Stromal cell of bone marrow (primary cell): ENCODE results near the gene ZNF525.
A peak's percentile ranks its signal among the peaks of the same experiment; 100 is the strongest.
"Not testable (repeated sequence)": the region's sequence is repeated elsewhere in the genome, so short reads cannot be mapped to it uniquely, and the experiment has no call there.

Experiments
- DNase-seq: peaks from one replicate; pipeline ENCODE4 v3.0.0-alpha.2; 2012; ENCODE audit warnings: low read depth

Gene ZNF525

DNA sequence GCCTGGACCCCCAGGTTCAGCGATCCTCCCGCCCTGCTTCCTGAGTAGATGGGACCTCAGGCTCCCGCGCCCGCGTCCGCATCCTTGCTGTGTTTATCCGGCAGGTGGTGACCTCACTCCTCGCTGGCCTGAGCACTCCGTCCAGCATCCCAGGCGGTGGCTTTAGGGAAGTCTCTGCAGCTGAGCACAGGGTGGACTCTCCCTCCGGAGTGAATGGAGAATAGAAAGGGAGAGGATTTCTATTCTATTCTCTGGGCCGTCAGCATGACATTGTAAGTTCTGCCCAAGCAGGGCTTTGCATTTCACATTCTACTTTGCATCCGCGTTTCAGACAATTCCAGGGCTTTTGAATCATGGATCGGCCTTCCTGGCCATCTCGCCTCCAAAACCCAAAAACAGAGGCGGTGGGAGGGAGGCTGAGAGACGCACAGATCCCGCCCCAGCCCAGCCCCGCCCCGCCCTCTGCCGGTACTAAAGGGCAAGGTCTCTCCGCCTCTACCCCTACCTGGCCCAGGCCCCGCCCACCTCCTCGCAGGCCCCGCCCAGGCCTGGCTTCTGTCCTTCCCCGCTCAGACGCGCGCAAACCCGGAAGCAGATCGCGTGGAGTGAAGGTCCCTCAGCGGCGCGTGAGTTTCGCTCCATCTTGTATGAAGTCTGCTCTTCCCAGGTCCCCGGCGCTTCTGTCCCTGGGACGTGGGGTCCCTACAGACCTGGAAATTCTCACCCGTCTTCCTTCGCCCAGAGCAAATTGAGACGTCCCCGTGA, at the start of gene ZNF525:
Gene ZNF525, plus strand, starts transcription at position 572 of the 765 bp plus-strand sequence. CDS start 6,577 bp downstream, outside the sequence.
- peak; percentile 54 for DNase-seq

DNA sequence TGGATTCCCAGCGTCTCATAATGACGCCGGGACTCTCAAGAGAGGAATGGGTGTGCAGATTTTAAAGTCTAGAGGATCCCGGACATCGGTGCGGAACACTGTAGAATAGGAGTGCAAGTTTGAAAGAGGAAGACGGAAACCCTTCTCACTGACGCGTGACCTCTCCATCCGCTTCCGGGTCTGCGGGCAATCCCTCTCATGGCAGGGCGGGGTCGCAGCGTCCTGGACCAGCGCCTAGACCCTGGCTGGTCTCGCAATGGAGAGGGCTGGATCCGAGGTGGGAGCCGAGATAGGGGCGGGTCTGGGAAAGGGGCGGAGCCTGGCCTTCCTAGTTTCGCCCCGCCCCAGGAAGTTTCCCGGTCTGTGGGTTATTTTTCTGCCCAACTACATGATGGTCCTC, 36.5 kb upstream of the ZNF525 start:
- peak; percentile 10 for DNase-seq

DNA sequence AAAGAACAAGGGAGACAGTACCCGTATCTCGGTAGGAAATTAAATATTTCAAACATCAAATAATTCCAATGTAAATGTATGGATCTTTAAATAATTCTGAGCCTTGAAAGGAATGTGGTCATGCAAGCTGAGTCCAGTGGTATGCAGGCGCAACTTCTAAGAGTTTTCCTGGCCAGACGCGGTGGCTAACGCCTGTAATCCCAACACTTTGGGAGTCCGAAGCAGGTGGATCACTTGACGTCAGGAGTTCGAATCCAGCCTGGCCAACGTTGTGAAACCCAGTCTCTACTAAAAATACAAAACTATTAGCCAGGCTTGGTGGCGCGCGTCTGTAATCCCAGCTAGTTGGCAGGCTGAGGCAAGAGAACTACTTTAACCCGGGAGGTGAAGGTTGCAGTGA, 33.0 kb upstream of the ZNF525 start:
- DNase-seq, result no peak

DNA sequence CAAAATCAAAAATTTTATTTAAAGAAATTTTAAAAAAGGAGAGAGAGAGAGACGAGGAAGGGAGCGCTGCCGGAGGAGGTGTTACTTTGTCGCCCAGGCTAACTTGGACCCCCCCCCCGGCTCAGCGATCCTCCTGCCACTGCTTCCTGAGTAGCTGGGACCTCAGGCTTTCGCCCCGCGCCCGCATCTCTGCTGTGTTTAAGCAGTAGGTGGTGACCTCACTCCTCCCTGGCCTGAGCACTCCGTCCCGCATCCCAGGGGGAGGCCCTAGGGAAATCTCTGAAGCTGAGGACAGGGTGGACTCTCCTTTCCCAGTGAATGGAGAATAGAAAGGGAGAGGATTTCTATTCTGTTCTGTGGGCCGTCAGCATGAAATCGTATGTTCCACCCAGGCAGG, 32.4 kb upstream of the ZNF525 start:
- peak; percentile 11 for DNase-seq

DNA sequence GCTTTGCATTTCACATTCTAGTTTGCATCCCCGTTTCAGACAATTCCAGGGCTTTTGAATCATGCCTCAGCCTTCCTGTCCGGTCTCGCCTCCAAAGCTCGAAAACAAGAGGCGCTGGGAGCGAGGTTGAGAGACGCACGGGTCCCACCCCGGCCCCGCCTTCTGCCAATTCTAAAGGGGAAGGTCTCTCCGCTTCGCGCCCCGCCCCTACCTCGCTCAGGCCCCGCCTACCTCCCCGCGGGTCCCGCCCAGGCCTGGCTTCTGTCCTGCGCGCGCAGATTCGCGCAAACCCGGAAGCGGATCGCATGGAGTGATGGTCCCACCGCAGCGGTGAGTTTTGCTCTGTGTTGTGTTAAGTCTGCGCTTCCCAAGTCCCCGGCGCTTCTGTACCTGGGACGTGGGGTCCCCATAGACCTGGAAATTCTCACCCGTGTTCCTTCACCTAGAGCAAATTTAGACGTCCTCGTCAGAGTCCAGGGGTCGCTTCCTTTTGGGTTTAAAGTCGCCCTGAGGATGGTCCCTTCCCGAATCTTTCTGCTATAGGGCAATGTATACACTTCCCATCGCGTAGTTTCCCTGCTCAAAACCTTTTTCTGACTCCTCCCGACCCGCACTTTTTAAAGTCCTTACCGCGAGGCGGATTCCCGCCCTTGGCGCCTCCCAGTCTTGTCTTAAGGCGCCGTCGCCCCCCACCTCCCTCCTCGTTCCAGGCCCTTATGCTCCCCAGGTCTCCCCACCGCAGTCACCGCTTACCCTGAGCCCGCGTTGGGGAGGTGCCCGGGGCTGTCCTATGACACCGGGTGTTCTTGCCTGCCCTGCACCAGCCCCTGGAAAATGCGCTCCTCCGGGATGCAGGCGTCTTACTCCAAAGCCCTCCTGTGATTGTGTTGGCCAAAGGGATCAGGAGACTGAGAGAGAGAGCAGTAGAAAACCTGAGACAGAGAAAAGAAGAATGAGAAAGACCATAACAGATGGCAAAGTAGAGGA, 31.7 kb upstream of the ZNF525 start, which contains the start of gene ZNF845:
Gene ZNF845, plus strand, starts transcription at position 287 of the 987 bp plus-strand sequence. CDS start 7,559 bp downstream, outside the sequence.
- peak; percentile 89 for DNase-seq

DNA sequence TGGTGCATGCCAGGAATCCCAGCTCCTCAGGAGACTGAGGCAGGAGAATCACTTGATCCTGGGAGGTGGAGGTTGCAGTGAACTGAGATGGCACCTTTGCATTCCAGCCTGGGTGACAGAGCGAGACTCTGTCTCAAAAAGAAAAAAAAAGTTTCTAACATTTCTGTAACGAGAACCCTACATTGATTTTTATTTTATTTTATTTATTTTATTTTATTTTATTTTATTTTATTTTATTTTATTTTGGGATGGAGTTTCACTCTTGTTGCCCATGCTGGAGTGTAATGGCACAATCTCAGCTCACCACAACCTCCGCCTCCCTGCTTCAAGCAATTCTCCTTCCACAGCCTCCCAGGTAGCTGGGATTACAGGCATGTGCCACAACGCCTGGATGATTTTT, 21.1 kb upstream of the ZNF525 start:
- DNase-seq, result not testable (repeated sequence)

DNA sequence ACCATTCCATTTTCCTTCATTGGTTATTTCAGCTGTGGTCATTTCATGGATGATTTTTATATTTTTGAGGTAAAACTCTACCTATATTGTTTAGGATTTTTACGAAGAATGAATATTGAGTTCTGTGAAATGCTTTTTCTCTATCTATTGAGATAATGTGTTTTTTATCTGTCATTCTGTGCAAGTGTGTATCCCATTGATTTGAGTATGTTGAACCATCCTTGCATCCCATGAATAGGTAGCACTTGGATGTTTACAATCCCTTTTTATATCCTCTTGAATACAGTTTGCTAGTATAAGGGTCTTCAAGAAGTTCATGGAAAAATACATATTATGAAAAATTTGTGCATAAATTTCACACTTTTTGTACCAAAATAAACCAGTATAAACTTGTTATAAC, 9.8 kb upstream of the ZNF525 start:
- no peak for DNase-seq

DNA sequence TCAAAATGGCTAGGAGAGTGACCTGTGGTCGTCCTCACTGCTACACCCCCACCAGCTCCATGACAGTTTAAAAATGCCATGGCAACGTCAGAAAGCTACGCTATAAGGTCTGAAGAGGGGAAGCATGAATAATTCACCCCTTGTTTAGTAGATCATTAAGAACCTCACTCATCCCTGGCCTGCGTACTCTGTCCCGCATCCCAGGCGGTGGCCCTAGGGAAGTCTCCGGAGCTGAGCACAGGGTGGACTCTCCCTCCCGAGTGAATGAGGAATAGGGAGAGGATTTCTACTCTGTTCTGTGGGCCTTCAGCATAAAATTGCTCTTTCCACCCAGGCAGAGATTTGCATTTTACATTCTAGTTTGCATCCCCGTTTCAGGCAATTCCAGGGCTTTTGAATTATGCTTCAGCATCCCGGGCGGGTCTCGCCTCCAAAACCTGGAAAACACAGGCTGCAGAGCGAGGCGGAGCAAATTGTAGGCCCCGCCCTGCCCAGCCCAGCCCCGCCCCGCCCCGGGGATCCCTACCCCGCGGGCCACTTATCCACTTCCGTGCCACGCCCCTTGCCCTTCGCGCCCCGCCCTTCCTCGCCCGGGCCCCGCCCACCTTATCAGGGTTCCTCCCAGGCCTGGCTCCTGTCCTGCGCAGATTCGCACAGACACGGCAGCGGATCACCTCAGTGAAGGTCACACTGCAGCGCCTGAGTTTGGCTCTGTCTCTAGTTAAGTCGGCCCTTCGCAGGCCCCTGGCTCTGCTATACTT, 7.5 kb upstream of the ZNF525 start:
- no peak for DNase-seq

DNA sequence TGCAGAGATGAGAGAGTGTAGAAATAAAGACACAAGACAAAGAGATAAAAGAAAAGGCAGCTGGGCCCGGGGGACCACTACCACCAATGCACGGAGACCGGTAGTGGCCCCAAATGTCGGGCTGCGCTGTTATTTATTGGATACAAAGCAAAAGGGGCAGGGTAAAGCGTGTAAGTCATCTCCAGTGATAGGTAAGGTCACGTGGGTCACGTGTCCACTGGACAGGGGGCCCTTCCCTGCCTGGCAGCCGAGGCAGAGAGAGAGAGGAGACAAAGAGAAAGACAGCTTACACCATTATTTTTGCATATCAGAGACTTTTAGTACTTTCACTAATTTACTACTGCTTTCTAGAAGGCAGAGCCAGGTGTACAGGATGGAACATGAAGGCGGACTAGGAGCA, 5.4 kb upstream of the ZNF525 start:
- not testable (repeated sequence) for DNase-seq

DNA sequence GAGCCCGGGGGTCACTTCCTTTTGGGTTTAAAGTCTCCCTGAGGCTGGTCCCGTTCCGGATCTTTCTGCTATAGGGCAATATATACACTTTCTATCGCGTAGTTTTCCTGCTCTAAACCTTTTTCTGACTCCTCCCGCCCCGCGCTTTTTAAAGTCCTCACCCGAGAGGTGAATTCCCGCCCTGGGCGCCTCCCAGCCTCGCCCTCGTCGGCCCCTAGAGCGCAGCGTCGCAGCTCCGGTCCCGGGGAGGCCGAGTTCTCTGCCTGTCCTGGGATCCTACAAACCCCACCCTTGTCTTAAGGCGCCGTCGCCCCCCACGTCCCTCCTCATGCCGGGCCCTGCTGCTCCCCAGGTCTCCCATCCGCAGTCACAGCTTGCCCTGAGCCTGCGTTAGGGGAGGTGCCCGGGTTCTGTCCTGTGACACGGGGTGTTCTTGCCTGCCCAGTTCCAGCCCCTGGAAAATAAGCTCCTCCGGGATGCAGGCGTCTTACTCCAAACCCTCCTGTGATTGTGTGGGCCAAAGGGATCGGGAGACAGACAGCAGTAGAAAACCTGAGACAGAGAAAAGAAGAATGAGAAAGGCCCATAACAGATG, 491 bp downstream of the ZNF525 start:
- DNase-seq, result no peak

DNA sequence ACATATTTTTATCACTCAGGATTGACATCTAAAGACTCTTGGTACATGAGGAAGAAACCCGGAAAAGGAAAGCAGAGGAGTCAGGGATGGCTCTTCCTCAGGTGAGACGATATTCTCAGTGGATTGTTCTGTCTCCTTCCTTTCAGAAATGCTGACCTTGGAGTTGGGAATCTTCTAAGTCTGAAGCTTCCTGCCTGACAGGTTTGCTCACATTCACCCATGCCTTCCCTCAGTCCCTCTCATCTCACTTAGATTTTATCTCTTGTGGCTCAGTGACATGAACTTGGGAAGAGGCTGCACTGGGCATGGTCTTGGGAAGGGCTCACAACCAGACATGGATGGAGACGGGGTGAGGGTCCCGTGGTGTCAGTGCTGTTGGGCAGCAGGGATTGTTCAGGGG, 6.7 kb downstream of the ZNF525 start:
- DNase-seq, result no peak

DNA sequence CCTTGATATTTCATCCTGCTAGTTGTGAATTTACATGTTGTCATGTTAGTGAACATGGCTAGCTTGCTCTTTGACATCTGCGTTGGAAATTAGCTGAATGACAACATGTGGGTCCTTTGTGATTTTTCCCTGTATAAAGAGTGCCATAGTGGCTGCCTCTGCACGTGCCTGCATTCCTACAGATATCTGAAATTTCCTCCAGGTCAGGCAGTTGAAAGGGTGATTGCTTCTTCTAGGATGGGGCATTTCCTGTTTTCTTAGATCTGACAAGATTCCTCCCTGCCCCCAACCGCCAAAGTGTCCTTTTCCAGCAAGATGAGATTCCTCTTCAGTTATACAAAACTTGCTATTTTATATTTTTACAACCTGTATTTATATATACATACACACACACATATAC, 8.8 kb downstream of the ZNF525 start:
- no peak for DNase-seq

DNA sequence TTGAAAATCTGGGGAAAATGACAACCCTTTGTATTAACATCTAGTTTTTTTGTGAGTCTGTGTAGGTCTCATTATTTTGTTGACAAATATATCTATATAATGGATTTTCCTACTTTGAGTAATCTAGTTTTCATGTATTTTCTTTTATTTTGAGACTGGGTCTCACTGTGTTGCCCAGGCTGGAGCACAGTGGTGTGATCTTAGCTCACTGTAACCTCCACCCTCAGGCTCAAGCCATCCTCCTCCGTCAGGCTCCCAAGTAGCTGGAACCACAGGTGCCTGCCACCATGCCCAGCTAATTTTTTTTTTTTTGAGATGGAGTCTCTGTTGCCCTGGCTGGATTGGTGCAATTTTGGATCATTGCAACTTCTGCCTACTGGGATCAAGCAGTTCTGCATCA, 9.2 kb downstream of the ZNF525 start:
- no peak for DNase-seq

DNA sequence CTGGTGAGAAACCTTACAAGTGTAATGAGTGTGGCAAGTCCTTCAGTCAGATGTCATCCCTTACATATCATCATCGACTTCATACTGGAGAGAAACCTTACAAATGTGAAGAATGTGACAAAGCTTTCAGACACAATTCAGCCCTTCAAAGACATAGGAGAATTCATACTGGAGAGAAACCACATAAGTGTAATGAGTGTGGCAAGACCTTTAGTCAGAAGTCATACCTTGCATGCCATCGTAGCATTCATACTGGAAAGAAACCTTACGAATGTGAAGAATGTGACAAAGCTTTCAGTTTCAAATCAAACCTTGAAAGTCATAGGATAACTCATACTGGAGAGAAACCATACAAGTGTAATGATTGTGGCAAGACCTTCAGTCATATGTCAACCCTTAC, 15.9 kb downstream of the ZNF525 start:
- DNase-seq, result no peak

DNA sequence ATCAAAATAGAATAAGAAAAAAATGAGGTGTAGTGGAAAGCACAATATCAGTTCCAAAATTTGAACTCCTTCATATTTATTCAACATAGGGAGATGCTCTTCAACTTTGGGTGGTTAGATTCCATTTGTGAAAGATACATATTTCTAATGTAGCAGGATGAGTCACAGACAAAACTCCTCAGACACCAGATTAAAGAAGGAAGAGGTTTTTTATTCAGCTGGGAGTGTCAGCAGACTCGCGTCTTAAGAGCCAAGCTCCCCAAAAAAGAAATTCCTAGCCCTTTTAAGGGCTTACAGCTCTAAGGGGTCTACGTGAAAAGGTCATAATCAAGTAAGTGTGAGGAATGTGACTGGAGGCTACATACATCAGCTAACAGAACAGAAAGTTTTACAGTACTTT, 22.7 kb downstream of the ZNF525 start:
- no peak for DNase-seq

DNA sequence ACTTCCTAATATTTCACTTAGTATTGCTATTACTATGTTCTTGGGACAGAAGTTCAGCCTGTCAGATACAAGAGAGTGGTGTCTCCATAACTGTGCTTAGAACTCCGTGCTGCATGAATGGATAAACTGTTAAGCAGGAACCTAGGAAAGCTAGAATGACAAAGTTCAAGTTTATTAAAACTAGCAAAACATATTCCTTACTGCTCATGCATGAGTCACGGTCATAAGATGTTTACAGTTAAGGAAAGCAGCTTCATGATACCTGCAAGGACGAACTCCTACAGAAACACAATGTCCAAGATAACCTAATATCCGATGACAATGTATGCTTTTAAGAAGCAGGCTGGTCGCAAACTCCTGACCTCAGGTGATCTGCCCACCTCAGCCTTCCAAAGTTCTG, 23.4 kb downstream of the ZNF525 start:
- DNase-seq, result no peak

DNA sequence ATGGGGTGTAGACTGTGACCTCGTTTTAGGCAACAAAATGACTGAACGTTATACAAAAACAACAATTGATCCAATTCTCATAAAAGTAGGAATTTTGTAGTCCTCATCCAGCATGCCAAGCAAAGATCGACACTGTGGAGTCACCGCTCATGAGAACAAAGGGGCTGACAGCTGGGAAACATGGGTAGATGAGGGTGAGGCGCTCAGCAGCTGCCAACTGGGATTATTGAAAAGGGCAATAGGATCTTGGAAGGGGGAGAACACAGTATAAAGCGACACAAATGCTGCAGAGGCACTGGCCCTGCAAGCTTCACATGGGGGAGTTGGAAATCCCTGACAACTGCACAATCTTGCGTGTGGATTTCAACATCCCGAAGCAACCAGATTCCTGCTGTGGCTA, 24.1 kb downstream of the ZNF525 start:
- no peak for DNase-seq

DNA sequence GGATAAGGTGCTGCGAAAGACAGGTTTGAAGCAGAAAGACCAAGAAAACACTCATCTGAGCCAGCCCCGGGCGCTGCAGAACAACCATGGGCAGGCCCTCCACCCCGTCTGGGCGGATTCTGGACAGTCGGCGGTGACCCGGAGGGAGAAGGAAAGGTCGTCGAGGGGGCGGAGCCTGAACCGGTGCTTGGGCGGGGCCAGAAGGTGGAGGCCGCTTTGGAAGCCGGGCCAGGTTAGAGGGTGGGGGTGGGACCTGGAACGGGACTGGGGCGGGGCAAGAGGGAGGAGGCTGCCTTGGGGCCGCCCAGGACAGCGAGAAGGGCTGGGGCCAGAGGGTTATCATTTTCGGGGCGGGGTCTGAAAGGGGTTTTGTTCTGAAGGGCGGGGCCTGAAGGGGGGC, 24.5 kb downstream of the ZNF525 start:
- no peak for DNase-seq

DNA sequence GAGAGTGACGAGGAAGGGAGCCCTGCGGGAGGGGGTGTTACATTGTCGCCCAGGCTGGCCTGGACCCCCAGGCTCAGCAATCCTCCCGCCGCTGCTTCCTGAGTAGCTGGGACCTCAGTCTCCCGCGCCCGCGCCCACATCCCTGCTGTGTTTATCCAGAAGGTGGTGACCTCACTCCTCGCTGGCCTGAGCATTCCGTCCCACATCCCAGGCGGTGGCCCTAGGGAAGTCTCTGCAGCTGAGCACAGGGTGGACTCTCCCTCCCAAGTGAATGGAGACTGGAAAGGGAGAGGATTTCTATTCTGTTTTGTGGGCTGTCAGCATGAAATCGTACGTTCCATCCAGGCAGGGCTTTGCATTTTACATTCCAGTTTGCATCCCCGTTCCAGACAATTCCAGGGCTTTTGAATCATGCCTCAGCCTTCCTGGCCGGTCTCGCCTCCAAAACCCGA, 29.0 kb downstream of the ZNF525 start:
- peak; percentile 17 for DNase-seq

DNA sequence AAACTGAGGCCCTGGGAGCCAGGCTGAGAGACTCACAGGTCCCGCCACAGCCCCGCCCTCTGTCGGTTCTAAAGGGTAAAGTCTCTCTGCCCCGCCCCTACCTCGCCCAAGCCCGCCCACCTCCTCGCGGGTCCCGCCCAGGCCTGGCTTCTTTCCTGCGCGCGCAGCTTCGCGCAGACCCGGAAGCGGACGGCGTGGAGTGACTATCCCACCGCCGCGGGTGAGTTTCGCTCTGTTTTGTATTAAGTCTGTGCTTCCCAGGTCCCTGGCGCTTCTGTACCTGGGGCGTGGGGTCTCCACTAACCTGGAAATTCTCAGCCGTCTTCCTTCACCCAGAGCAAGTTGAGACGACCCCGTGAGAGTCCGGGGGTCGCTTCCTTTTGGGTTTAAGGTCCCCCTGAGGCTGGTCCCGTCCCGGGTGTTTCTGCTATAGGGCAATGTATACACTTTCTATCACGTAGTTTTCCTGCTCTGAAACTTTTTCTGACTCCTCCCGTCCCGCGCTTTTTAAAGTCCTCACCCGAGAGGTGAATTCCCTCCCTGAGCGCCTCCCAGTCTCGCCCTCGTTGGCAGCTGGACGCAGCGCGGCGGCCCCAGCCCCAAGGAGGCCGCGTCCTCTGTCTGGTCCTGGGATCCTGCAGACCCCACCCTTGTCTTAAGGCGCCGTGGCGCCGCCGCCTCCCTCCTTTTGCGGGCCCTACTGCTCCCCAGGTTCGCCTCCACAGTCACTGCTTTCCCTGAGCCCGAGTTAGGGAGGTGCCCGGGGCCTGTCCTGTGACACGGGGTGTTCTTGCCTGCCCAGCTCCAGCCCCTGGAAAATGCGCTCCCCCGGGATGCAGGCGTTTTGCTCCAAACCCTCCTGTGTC, 29.7 kb downstream of the ZNF525 start, which contains the start of gene ZNF765:
Gene ZNF765, plus strand, starts transcription at position 176 of the 866 bp plus-strand sequence. CDS start 2,867 bp downstream, outside the sequence.
- DNase-seq, result peak; percentile 86
